Smooth muscle cell (in vitro differentiated cells): Measurements from ENCODE around the gene EXOC4. TPM values are rescaled to one million over a fixed set of nuclear protein-coding genes. Genes with fewer than 3 reads are reported as not detected.

Source experiments
- DNase-seq: peaks from one replicate; lab custom pipeline; 2025; ENCODE audit not compliant: unreplicated experiment; lab: John Stamatoyannopoulos, UW
- H2AFZ ChIP-seq: fragments of 200-600 bp; sonication (generic); 2 replicates; pipeline ENCODE4 v1.6.0; 2016; ENCODE audit warnings: antibody characterized with exemption, low read depth, mild to moderate bottlenecking
- H3F3A ChIP-seq: fragments of 200-600 bp; sonication (generic); 2 replicates; pipeline ENCODE4 v1.6.0; 2017; ENCODE audit warnings: antibody characterized with exemption, low read depth
- H3K27ac ChIP-seq: fragments of 200-600 bp; sonication (generic); 2 replicates; pipeline ENCODE4 v1.5.1; 2016; ENCODE audit warnings: low read depth, mild to moderate bottlenecking
- H3K27me3 ChIP-seq: fragments of 200-600 bp; sonication (generic); 2 replicates; pipeline ENCODE4 v1.6.1; 2016; ENCODE audit warnings: low read depth, mild to moderate bottlenecking
- H3K36me3 ChIP-seq: fragments of 200-600 bp; sonication (generic); 2 replicates; pipeline ENCODE4 v1.5.1; 2016; ENCODE audit warnings: low read depth
- H3K4me1 ChIP-seq: fragments of 200-600 bp; sonication (generic); 2 replicates; pipeline ENCODE4 v1.5.1; 2016; ENCODE audit warnings: low read depth
- H3K4me2 ChIP-seq: fragments of 200-600 bp; sonication (generic); 2 replicates; pipeline ENCODE4 v1.6.0; 2016; ENCODE audit warnings: mild to moderate bottlenecking
- H3K4me3 ChIP-seq: fragments of 200-600 bp; sonication (generic); 2 replicates; pipeline ENCODE4 v1.5.1; 2016; ENCODE audit warnings: mild to moderate bottlenecking
- H3K79me2 ChIP-seq: fragments of 200-600 bp; sonication (generic); 2 replicates; pipeline ENCODE4 v1.6.0; 2016; ENCODE audit warnings: low read depth, mild to moderate bottlenecking
- H3K9ac ChIP-seq: fragments of 200-600 bp; sonication (generic); 2 replicates; pipeline ENCODE4 v1.6.0; 2016; ENCODE audit warnings: low read depth
- H3K9me3 ChIP-seq: fragments of 200-600 bp; sonication (generic); replicated peaks from 2 replicates; pipeline ENCODE4 v1.5.1; 2016; ENCODE audit warnings: low read depth
- H4K20me1 ChIP-seq: fragments of 200-600 bp; sonication (generic); 2 replicates; pipeline ENCODE4 v1.6.0; 2016; ENCODE audit warnings: low read depth
- CTCF ChIP-seq: fragments of 200-600 bp; sonication (generic); IDR thresholded peaks from 2 replicates; pipeline ENCODE4 v1.5.1; 2017; ENCODE audit warnings: borderline replicate concordance, mild to moderate bottlenecking, antibody characterized with exemption; ENCODE audit not compliant: insufficient read depth, poor library complexity, severe bottlenecking
- WGBS: methylation state at CpG from one replicate; pipeline ENCODE4 v1.1.7; 2016; ENCODE audit warnings: low lambda C conversion rate; 5-methylcytosine and 5-hydroxymethylcytosine counted together
- polyA plus RNA-seq: library from polyadenylated mRNA; unstranded; fragments of >200 nt; fragmentation: Nextera tagmentation; extraction: Ambion mirVana; gene quantifications from 2 replicates; pipeline ENCODE4 v1.2.1, GENCODE V29; 2016
- total RNA-seq: library from RNA; depleted of rRNA; stranded (reverse); fragments of >200 nt; gene quantifications from 2 replicates; pipeline ENCODE4 v1.2.3, GENCODE V29; 2014

The EXOC4 gene
- total and polyA plus RNA-seq, 2 experiments from 2014 or later: 21.5 to 47.1 TPM

DNA sequence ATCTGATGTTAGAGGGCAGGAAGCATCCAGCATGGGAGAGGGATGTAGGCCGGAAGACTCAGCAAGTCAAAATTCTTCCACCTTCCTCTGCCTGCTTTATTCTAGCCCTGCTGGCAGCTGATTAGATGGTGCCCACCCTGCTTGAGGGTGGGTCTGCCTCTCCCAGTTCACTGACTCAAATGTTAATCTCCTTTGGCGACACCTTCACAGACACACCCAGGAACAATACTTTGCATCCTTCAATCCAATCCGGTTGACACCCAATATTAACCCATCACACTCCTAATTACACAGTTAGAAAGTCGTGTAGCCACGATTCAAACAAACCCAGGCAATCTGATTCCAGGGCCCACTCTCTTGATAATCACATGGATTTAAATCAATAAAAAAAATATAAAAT, 440.4 kb downstream of the EXOC4 start:
- Histone ChIP-seq H3K4me3 (no peak overlapping the region), H3K27ac (no peak overlapping the region), H3K4me1 (no peaks in the 10 kb centered on the region), H3K36me3 (no peaks in the 10 kb centered on the region), H3K9me3 (no peaks in the 10 kb centered on the region), H3F3A (peaks cover 4% of the 10 kb centered on the region), H3K27me3 (no peaks in the 10 kb centered on the region), H3K4me2 (no peak overlapping the region), H3K79me2 (no peaks in the 10 kb centered on the region), H2AFZ (no peak overlapping the region), H4K20me1 (peaks cover 12% of the 10 kb centered on the region), H3K9ac (no peak overlapping the region)
- DNase-seq: no peak
- WGBS: 98% methylated on average over 5 of the region's 5 CpGs
- TF ChIP-seq CTCF: no peak

- H3K4me2 ChIP-seq: no peak overlapping the region
- DNase-seq: no peak
- no peak overlapping the region for H3K27ac ChIP-seq
- H3K27me3 ChIP-seq: no peaks in the 10 kb centered on the region
- no peaks in the 10 kb centered on the region for H3K36me3 ChIP-seq
- no peak overlapping the region for H2AFZ ChIP-seq
- H3K9me3 ChIP-seq: no peaks in the 10 kb centered on the region
- TF ChIP-seq CTCF: no peak
- H3K9ac ChIP-seq: no peak overlapping the region
- 64% methylated on average over 4 of the region's 4 CpGs for WGBS
- H3K79me2 ChIP-seq: no peaks in the 10 kb centered on the region
- peaks cover 18% of the 10 kb centered on the region for H4K20me1 ChIP-seq
- H3K4me3 ChIP-seq: no peak overlapping the region
- no peaks in the 10 kb centered on the region for H3K4me1 ChIP-seq
- peaks cover 4% of the 10 kb centered on the region for H3F3A ChIP-seq
Measured at GRCh38 chr7:133696056-133696455, 443.2 kb downstream of the EXOC4 start.

DNA sequence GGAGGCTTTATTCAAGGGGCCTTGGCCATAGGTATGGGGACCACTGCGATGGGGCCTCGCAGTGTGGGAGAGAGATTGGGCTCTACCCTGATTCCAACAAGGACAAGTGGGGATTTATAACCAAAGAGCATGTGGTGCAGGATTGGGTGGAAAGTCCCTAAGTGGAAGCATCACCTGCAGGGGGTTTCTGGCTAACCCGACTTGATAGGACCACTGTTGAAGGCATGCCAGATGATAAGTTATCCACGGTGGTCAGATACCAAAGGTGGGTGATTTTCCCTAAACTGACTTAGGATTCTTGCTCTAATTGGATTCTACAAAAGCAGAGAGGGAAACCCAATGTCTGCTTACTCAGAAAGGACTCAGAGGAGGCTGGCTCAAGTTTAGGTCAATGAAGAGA, 444.7 kb downstream of the EXOC4 start:
- Histone ChIP-seq H3K4me1 (no peaks in the 10 kb centered on the region), H4K20me1 (peaks cover 18% of the 10 kb centered on the region), H3K4me2 (peak overlapping the region; percentile 51), H3K79me2 (no peaks in the 10 kb centered on the region), H3K36me3 (no peaks in the 10 kb centered on the region), H3F3A (peaks cover 4% of the 10 kb centered on the region), H3K27me3 (no peaks in the 10 kb centered on the region), H3K27ac (peak overlapping the region; percentile 10), H2AFZ (no peak overlapping the region), H3K9ac (no peak overlapping the region), H3K4me3 (no peak overlapping the region), H3K9me3 (no peaks in the 10 kb centered on the region)
- WGBS: 90% methylated on average over 4 of the region's 4 CpGs
- no peak for DNase-seq
- no peak for TF ChIP-seq CTCF

- H3K9me3 ChIP-seq: no peaks in the 10 kb centered on the region
- WGBS: 45% methylated on average over 6 of the region's 6 CpGs
- H3K4me1 ChIP-seq: no peaks in the 10 kb centered on the region
- peak overlapping the region; percentile 10 for H3K27ac ChIP-seq
- no peak overlapping the region for H2AFZ ChIP-seq
- H3F3A ChIP-seq: peaks cover 4% of the 10 kb centered on the region
- no peak overlapping the region for H3K9ac ChIP-seq
- peaks cover 18% of the 10 kb centered on the region for H4K20me1 ChIP-seq
- H3K4me2 ChIP-seq: peak overlapping the region; percentile 51
- no peak for TF ChIP-seq CTCF
- H3K4me3 ChIP-seq: no peak overlapping the region
- H3K27me3 ChIP-seq: no peaks in the 10 kb centered on the region
- H3K36me3 ChIP-seq: no peaks in the 10 kb centered on the region
- no peak for DNase-seq
- H3K79me2 ChIP-seq: no peaks in the 10 kb centered on the region
Measured at GRCh38 chr7:133698127-133698526, 445.2 kb downstream of the EXOC4 start.
